SH-SY5Y (cell line): Measurements from ENCODE around the gene TMEM139.

Experiments used
- GATA2 ChIP-seq: IDR thresholded peaks from 2 replicates; pipeline ENCODE4 v1.6.1; 2011; ENCODE audit warnings: mild to moderate bottlenecking, low read depth, low read length
- GATA3 ChIP-seq: IDR thresholded peaks from 2 replicates; pipeline ENCODE4 v1.6.1; 2011; ENCODE audit warnings: low read depth, mild to moderate bottlenecking, low read length, moderate library complexity

DNA sequence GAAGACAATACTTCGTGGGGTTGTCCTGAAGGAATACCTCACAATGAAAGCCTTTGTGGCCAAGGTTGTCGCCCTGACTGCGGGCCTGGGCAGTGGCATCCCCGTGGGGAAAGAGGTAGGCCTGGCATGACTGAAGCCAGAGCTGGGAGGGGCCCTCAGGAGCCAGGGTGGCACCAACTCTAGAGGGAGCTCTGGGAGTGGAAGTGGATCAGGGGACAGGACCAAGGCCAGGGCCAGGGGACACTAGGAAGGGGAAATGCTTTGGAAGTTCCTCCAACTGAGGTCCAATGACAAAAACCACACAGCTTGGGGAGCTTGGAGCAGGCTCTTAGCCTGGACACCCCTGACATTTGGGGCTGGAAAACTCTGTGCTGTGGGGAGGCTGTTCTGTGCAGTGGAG is 37.0 kb downstream of the TMEM139 start:
- TF ChIP-seq GATA2 (no peak), GATA3 (no peak)
